Right ventricle myocardium superior (tissue), 1 donor: Measurements from ENCODE around the gene JTB. TPM values are rescaled to one million over a fixed set of nuclear protein-coding genes. Genes with fewer than 3 reads are reported as not detected.

Experiments used
- ATAC-seq: fragments of 200-7000 bp; cut with Tn5 transposase; one replicate; pipeline ENCODE4 v1.9.1; 2020; ENCODE audit warnings: mild to moderate bottlenecking; ENCODE audit not compliant: poor library complexity
- DNase-seq: peaks from one replicate; pipeline ENCODE4 v3.0.0-alpha.2; 2020
- intact Hi-C: fragments of 100-400 bp; cut with DNase I; formaldehyde crosslinking; loops from one replicate; pipeline ENCODE4 v1.11.2; 2022
- total RNA-seq: library from RNA; stranded (reverse); fragmentation: NEBNext Ultra II Directional; extraction: Animal tissue kit (Norgen Biotek cat#: 25700); gene quantifications from one replicate; pipeline ENCODE4 v1.2.1, GENCODE V29; 2021
- donor health status: DM: no; HTN: yes; CAD: no; lungs with severe emphysema.

Gene JTB
- total RNA-seq, 1 donor from 2014 or later: 69.6 TPM

DNA sequence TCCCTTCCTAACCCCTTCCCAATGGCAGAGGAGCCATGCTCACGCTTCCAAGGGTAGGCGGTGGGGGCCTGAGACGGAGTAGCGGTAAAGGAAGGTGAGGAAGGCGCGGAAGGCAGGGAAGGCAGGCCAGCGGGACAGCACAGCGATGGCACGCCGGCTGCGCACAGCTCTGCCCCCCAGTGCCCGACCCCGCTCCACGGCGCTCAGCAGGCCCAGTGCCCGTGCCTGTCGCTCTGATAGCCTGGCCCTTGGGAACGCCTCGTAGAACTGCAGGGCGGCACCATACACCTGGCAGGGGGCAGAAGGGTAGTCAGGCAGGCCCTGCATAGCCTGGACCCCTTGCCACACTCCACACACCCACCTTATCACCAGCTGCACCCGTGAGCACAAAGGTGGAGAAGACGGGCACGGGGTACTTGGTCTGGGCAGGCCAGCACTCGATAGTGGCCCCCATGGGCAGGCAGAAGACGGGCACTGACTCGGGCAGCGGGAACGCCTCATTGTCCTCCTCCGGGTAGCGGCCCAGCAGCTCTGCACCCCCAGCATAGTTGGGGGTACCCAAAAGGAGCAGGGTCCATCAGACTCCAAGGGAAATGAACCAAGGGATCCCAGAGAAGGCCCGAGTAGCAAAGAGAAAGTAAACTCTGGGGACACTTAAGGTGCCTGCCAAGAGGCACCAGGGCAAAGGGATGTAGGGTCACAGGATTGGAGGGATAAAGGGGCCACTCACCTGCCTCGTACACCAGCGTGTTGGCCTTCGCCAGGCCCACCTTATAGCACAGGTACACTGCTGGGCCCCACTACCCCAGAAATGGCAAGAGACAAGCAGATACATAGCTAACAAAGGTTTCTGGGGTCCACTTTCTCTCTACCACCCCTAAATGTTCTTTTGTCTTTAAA is 35.4 kb downstream of the JTB start:
- intact Hi-C loops: no loop called here
- DNase-seq (no peak), ATAC-seq (no peak)

DNA sequence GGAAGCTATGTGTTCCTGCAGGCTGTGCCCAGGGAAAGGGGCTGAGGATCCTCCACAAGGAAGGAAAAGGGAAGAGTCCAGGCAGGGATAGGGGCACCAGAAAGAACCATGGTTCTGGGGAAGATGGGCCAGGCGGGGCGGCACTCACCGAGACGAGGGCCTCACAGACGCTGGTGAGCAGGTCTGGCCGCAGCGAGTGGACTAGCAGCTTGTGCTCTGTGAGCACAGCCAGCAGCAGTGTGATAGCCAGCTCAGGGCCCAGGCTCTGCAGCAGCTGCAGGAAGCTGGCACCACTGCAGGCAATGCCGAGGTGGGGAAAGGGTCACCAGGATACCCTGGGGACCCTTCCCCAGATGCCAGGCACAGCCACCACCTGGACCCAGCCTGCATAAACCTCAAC is 36.7 kb downstream of the JTB start:
- ATAC-seq (no peak), DNase-seq (no peak)
- intact Hi-C loops: no loop called here

DNA sequence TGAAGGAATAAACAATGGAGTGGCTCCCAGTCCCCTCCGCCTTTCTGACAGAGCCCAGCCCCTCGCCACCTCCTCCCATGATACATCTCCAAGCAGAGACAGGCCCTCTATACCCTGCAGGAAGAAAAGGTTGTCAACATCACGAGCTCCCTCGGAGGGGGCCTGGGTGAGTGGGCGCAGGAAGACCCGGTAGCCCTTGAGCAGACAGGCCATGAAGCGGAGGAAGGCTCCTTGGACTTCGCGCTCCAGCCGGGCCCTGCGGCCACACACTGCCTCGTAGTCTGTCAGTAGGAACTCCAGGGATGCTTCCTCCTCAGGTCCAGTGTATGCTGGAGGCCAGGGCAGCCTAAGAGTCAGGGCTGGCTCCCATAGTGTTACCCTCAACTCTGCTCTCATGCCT is 38.0 kb downstream of the JTB start:
- DNase-seq: no peak
- intact Hi-C loops: no loop called here
- ATAC-seq: no peak

DNA sequence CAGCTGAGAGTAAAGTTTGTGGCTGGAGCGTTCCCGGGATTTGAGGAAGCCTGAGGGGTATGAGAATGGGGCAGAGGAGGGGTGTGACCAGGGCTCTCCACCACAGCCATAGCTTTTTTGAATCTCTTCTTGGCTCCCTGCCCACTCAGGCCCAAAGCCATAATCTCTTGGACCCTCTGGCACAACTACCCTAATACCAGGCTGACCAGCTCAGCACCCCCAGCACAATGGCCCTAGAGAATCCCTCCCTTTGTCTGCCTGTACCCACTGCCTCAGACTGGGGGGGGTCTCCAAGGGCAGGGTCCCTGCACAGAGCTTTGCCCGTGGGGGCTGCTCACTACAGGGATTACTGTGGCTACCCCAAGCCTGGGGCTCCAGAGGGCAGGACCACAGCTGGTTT is 38.5 kb downstream of the JTB start:
- no peak for DNase-seq
- intact Hi-C loops: no loop called here
- no peak for ATAC-seq

DNA sequence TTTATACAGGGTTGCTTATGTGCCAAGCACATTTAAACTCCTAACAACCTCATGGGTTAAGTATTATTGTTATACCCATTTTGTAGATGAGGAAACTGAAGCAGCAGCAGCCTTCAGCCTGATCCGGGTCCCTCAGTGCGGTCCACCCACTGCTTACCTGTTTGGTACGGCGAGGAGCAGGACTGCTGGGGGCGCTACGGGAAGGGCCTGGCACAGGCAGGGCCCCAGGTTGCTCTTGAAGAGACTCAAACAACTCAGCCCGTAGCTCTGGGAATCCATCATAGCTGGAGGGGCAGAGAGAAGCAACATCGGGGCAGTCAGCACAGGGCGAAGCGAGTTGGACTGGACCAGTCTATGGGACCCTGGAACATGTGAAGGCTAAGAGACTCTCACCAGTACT is 40.1 kb downstream of the JTB start:
- no peak for ATAC-seq
- intact Hi-C loops: no loop called here
- no peak for DNase-seq

DNA sequence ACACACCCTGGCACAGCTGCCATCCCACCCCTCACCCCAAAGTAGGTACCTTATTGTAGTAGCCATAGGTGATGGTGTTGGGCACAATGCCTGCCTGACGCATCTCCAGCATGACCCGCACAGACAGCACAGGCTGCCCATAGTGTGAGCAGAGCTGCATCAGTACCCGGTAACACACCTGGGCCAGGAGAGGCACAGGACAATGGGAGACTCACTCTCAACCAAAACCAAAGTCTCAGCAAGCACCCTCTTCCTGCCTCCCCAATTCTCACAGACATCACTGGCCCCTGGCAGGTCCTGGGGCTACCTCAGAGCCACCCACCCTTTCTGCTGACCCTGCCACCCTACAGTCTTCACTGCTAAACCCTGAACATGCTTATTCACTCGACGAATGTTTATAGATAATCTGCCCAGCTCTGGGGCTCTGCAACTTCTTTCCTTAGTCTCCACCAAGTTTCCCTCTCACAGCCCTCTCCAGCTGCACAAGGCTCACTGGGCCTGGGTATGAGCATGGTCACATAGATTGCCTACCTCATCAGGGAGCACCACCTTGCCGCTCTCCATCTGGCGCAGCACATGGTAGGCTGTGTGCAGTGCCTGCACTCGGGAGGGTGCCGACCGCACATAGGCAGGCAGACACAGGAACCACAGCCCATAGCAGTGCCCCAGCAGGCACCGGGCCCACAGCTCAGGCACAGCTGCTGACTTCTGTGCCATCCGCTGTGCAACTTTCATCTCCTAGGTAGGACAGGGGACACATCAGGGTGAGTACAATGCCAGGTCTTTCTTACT is 41.3 kb downstream of the JTB start:
- no peak for DNase-seq
- no peak for ATAC-seq
- intact Hi-C loops: no loop called here

DNA sequence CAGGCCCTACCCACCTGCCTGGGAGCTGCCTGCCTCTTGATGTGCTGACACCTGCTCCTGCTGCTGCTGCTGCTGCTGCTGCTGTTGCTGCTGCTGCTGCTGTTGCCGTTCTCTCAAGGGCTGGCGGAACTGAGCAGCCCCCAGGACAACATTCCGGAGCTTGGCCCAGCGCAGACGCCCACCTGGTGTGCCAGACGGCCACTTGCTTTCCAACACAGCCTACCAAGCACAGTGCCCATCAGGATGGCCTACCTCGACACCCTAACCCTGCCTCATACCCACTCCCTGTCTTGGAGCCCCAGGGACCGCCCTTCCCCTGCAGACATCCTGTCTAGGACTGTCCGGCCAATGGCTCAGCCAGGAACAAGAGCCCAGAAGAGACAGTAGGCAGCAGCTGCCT is 42.7 kb downstream of the JTB start:
- intact Hi-C loops: no loop called here
- no peak for DNase-seq
- no peak for ATAC-seq

DNA sequence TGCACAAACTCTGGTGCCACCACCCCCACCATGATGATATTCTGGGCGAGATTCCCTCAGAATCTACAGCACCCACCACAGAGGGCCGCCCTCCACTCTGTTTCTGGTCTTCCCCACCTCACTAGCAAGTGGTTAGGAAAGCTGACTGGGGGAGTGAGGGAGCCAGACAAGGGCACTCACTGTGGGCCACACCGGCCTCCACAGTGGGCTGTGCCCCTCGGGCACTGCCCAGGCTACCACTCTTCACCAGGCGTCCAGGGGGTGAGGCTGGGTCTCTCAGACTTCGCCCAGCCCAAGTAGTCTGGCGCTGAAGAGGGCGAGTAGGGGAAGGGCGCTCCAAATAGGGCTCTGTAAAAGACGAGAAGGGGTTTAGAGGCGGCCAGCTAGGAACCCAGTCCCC is 43.5 kb downstream of the JTB start:
- no peak for ATAC-seq
- DNase-seq: no peak
- intact Hi-C loops: no loop called here

DNA sequence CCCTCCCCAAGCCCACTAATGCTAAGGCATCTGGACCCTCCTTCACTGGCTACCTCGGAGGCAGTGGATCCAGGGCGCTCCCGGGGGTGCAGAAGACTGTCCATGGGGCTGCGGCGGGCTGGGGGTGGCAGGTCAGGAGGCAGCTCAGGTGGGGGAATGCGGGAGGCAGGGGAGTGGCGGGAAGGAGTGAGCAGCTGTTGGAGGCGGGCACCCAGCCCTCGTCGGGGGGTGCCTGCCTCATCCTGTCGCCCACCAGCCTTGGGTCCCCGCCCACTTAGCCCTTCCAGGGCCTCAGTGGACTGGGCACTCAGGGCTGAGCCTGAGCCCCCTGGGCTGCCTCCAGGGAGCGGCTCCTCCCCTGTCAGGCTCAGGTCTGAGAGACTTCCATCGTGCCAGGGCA is 44.0 kb downstream of the JTB start:
- intact Hi-C loops: no loop called here
- DNase-seq (no peak), ATAC-seq (no peak)

DNA sequence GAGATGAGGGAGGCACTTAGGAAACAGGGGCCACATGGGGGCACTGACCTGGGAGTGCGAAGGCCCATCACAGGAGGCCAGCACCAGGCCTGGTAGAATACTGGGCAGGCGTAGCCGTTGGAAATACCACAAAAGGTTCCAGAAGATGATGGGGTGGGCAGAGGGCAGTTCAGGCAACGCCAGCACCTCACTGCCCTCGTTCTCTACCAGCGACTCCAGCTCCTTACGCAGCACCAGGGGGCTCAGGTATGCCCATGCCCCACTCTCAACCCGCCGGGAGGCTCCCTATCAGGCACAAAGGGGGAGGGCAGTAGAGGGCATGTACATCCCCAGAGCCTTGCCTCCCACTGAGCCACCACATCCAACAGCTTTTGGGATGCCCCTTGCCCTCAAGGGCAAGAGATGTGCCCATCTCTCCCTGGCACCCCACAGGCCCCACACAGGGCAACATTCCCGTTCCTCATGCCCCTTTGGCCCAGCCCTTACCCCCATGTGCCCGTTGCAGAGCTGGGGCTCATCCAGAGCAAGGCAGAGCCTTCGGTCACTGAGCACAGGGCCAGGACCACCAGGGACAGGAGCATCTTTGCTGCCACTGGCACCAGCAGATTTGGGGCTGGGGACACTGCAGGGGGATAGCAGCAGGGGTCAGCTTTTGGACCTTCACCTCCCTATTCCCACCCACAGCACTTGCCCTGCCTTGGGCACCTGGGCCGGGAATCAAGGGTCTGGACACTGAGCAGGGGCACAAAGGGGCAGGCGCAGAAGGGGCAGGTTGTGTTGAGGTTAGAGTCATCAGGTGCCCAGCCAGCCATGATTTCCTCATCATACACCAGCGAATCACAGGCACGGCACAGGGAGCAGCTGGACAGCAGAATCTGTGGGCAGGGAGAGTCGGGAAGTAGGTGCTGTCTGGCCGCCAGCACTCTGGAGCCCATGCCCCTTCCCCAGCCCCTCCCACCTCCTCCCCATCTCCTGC is 45.0 kb downstream of the JTB start:
- ATAC-seq: no peak
- intact Hi-C loops: no loop called here
- DNase-seq: no peak

DNA sequence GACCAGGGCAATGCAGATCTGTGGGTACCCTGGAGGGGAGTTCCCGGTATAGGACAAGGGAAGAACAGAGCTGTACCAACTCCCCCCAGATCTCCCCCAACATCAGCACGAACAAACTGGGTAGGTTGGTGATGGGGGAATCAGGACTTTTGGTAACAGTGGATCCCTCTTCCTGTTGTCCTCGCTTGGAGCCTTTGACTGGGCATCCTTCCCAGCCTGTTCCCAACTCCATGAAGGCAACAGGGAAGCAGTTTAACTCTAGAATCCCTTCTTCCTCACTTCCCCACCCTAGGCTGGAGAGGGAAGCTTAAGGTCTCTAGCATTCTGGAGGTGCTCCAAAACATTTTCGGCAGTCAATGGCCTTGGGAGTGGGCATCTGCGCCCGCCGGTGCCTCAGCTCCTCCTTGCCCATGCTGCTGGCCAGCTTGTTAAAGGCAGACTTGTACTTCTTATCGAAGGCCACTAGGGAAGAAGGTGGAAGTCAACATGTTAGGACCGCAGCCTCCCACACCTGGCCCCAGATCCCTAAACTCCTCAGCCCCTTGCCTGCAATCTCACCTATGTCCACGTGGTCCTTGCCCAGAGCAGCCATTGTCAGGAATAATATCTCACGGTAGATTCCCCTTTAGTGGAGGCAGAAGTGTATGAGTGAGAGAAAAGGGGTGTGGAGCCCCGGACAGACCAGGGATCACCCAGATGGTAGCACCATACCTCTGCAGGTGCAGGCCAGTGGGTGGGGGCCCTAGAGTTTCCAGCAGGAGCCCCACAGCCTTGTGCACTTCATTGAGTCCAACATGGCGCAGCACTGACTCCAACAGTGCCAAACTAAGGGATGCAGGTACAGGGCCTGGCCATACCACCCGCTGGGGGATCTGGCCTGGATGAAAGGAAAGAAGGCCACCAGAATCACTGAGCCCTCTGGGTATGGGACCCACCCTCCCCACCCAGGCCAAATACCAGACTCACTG is 47.2 kb downstream of the JTB start:
- ATAC-seq (no peak), DNase-seq (no peak)
- intact Hi-C loops: no loop called here

DNA sequence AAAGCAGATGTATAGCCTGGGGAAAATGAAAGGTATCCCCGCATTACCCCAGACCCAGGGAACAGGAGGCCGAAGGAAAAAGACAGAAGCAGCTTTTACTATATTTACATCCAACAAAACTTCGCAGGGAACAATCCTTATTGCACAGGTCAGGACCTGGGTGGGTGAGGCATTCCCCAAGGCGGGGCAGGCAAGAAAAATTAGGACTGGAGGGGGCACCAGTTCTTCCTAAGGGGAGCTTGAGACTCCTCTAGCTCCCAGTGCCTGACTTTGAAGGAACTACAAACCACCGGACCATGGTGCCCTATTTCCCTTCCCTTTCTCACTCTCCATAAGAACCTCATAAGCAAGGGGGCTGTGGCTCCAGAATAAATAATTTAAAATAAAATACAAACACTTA is 48.0 kb downstream of the JTB start:
- intact Hi-C loops: no loop called here
- ATAC-seq: no peak
- DNase-seq: no peak

DNA sequence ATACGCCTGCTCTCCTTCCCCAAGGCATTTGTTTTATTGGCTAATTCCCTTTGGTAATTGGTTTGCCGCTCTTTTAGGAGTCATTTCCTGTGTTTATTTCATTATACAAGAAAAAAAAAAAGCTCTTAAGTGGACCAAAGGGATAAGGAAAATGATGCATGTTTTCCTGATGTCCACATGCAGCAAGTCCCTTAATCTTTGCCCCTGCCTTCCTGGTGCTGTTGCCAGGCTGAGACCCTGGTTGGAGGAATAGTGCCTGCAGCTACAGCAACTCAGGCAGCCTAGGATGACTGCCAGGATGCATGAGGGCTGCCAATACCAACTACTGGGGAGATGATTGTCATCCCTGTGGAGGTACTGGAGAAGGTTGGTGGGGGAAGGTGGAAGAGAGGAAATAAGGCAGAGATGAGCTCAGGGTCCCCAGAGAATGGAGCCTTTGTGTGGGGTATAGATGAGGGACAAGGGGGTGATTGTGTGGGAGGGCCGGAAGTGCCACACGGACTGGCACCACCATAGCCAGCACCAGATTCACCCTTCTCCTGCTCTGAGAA is 48.6 kb downstream of the JTB start:
- intact Hi-C loops: no loop called here
- ATAC-seq (no peak), DNase-seq (no peak)

DNA sequence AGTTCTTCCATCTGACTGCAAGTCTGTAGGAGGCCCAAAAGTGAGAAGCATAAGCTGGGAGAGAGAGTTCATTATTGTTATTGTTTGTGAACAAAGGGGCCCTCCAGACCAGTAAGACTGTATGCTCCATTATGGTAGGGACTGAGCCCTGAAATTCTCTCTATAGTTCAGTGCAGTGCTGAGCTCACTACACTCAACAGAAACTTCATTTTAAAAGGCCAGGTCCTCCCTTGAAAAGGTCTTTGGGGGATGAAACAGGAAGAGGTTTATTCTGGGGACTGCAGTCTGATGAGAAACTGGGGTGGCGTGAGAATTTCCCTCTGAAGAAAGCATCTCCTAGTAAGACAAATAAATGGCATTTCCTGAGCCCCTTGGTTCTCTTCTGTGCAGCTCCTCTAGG is 49.2 kb downstream of the JTB start:
- DNase-seq: no peak
- no peak for ATAC-seq
- intact Hi-C loops: no loop called here

DNA sequence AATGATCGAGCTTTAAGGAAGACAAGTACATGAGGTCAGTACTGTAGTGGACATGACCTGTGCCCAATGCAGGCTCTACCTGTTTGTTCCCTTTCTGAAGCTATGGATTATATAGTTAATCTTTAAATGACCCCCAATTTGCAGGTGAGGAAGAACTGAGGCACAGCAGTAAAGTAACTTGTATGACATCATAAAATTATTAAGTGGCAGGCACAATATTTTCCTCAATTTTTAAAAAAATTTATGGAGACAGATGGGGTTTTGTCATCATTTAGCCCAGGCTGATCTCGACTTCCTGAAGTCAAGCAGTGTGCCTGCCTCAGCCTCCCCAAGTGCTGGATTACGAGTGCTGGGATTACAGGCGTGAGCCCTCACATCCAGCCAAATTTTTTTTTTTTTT is 51.1 kb downstream of the JTB start:
- intact Hi-C loops: no loop called here
- DNase-seq: no peak
- no peak for ATAC-seq
